ENCODE results near the gene CIT.
A peak's percentile ranks its signal among the peaks of the same experiment; 100 is the strongest.

Gene CIT

GRCh38 chr12:119705182-119705581 is 171.9 kb downstream of the CIT start:
- Histone ChIP-seq H3K27me3 (ENCODE audit: insufficient read depth, insufficient read length) (no peaks in the 10 kb centered on the region), H3K36me3 (ENCODE audit: insufficient read depth, insufficient read length, low read length) (peaks cover 58% of the 10 kb centered on the region), H3K4me3 (ENCODE audit: insufficient read length, low read depth) (no peak overlapping the region), H3K9me3 (ENCODE audit: insufficient read depth, low read length) (no peaks in the 10 kb centered on the region), H3K4me1 (ENCODE audit: insufficient read depth, insufficient read length) (peaks cover 7% of the 10 kb centered on the region), H3K9ac (ENCODE audit: insufficient read length, low read depth) (no peak overlapping the region)
- DNase-seq (ENCODE audit: low read depth, low spot score): no peak
- TF ChIP-seq ZNF274 (IDR thresholded peaks at IDR 0.05; ENCODE audit: low read depth, low read length): no peak
- TF ChIP-seq SUZ12 (IDR thresholded peaks at IDR 0.05; ENCODE audit: extremely low read depth, insufficient read depth, insufficient read length): no peak
- no peak for TF ChIP-seq YY1 (IDR thresholded peaks at IDR 0.05; ENCODE audit: insufficient read depth, insufficient read length)

DNA sequence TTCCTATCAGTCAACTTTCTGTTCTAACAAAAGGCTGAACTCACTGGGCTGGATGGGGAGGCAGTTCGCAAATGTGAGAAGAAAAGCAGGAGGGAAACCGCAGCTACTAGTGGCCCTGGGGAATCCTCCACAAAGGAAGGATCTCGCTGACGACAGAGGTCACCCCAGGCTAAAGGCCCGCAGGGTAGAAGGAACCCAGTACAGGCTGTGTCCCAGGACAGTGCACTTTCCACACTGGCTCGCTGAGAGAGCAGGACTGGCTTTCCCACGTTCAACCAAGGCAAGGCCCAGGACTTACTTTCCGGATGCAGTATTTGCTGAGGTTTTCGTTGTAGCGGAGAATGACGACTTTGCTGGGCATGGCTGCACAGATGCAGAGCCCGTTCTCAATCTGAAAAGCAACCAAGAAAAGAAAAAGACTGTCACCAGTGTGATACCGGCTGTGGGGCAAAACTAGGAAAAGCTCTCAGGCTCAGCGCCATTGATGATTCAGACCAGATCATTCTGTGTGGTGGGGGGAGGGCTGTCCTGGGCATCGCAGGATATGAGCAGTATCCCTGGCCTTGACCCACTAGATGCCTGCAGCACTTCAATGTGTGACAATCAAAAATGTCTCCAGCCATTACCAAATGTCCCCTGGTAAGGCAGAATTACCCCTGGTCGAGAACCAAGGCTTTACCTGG is 172.9 kb downstream of the CIT start:
- DNase-seq (ENCODE audit: low read depth, low spot score): no peak
- Histone ChIP-seq H3K9me3 (ENCODE audit: insufficient read depth, low read length) (no peaks in the 10 kb centered on the region), H3K27me3 (ENCODE audit: insufficient read depth, insufficient read length) (no peaks in the 10 kb centered on the region), H3K36me3 (ENCODE audit: insufficient read depth, insufficient read length, low read length) (peaks cover 59% of the 10 kb centered on the region), H3K4me3 (ENCODE audit: insufficient read length, low read depth) (no peak overlapping the region), H3K9ac (ENCODE audit: insufficient read length, low read depth) (peak overlapping the region; percentile 63), H3K4me1 (ENCODE audit: insufficient read depth, insufficient read length) (peaks cover 7% of the 10 kb centered on the region)
- TF ChIP-seq SUZ12 (IDR thresholded peaks at IDR 0.05; ENCODE audit: extremely low read depth, insufficient read depth, insufficient read length): no peak
- no peak for TF ChIP-seq YY1 (IDR thresholded peaks at IDR 0.05; ENCODE audit: insufficient read depth, insufficient read length)
- TF ChIP-seq ZNF274 (IDR thresholded peaks at IDR 0.05; ENCODE audit: low read depth, low read length): no peak

DNA sequence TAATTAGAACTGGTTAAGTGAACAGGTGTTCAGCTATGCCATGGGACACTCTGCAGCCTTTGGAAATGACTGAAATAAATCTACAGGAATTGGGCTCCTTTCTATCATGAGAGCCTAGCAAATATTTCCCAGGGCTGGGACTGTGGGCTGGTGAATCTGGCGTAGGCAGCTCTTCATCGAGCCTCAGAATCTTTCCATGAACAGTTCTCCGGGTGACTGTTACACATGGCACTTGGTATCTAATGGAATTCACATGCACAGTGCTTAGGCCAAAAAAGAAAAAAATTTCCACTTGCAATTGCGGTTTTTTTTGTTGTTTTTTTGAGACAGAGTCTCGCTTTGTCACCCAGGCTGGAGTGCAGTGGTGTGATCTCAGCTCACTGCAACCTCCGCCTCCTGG is 177.0 kb downstream of the CIT start:
- DNase-seq (ENCODE audit: low read depth, low spot score): no peak
- peaks cover 63% of the 10 kb centered on the region for H3K36me3 ChIP-seq (ENCODE audit: insufficient read depth, insufficient read length, low read length)
- H3K9me3 ChIP-seq (ENCODE audit: insufficient read depth, low read length): no peaks in the 10 kb centered on the region
- H3K9ac ChIP-seq (ENCODE audit: insufficient read length, low read depth): no peak overlapping the region
- no peak for TF ChIP-seq SUZ12 (IDR thresholded peaks at IDR 0.05; ENCODE audit: extremely low read depth, insufficient read depth, insufficient read length)
- TF ChIP-seq ZNF274 (IDR thresholded peaks at IDR 0.05; ENCODE audit: low read depth, low read length): no peak
- TF ChIP-seq YY1 (IDR thresholded peaks at IDR 0.05; ENCODE audit: insufficient read depth, insufficient read length): no peak
- no peak overlapping the region for H3K4me3 ChIP-seq (ENCODE audit: insufficient read length, low read depth)
- no peaks in the 10 kb centered on the region for H3K27me3 ChIP-seq (ENCODE audit: insufficient read depth, insufficient read length)
- peaks cover 10% of the 10 kb centered on the region for H3K4me1 ChIP-seq (ENCODE audit: insufficient read depth, insufficient read length)

DNA sequence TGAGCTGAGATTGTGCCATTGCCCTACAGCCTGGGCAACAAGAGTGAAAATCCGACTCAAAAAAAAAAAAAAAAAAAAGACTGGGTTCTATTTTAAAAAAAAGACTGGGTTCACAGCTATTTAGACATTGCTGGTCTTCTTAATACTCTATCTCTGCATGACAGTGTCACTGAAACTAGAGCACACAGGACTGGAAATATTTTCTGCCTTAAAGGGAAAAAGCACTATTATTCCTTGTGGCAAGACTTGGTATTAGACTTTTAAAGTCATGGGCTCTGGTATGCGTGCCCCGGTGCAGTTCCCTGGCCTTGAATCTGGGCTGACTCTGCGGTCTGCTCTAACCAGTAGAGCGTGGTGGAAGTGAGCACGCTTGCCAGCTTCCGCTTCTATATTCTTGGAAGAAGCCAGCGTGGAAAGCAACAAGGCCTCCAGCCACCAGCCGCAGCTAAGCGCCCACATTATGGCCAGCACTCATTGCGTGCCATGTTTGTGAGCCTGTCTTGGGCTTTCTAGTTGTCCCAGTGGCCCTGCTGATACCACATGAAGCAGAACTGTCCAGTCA is 177.8 kb downstream of the CIT start:
- peaks cover 6% of the 10 kb centered on the region for H3K4me1 ChIP-seq (ENCODE audit: insufficient read depth, insufficient read length)
- peaks cover 57% of the 10 kb centered on the region for H3K36me3 ChIP-seq (ENCODE audit: insufficient read depth, insufficient read length, low read length)
- no peaks in the 10 kb centered on the region for H3K27me3 ChIP-seq (ENCODE audit: insufficient read depth, insufficient read length)
- H3K9ac ChIP-seq (ENCODE audit: insufficient read length, low read depth): no peak overlapping the region
- no peak overlapping the region for H3K4me3 ChIP-seq (ENCODE audit: insufficient read length, low read depth)
- TF ChIP-seq YY1 (IDR thresholded peaks at IDR 0.05; ENCODE audit: insufficient read depth, insufficient read length) (no peak), ZNF274 (IDR thresholded peaks at IDR 0.05; ENCODE audit: low read depth, low read length) (no peak), SUZ12 (IDR thresholded peaks at IDR 0.05; ENCODE audit: extremely low read depth, insufficient read depth, insufficient read length) (no peak)
- H3K9me3 ChIP-seq (ENCODE audit: insufficient read depth, low read length): no peaks in the 10 kb centered on the region
- no peak for DNase-seq (ENCODE audit: low read depth, low spot score)

DNA sequence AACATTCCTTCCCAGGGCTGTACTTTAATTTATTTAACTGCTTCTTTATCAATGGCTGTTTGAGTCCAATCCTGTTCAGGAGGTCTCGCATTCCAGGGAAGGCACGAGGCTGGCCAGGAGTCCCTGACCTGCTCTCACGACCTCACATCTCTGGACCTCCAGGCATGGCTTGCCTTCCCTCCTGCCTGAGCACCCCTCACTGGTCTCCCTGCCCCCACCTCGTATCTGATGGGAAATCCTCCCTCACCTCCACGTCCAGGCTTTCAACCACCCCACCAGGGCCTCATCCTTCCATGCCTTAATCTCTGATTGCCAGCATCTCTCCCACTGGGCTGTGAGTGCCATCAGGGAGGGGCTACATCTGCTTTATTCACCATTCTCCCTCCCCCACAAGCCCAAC is 180.2 kb downstream of the CIT start:
- no peaks in the 10 kb centered on the region for H3K9me3 ChIP-seq (ENCODE audit: insufficient read depth, low read length)
- H3K4me3 ChIP-seq (ENCODE audit: insufficient read length, low read depth): no peak overlapping the region
- H3K27me3 ChIP-seq (ENCODE audit: insufficient read depth, insufficient read length): no peaks in the 10 kb centered on the region
- H3K36me3 ChIP-seq (ENCODE audit: insufficient read depth, insufficient read length, low read length): peaks cover 58% of the 10 kb centered on the region
- TF ChIP-seq YY1 (IDR thresholded peaks at IDR 0.05; ENCODE audit: insufficient read depth, insufficient read length): no peak
- no peak for TF ChIP-seq ZNF274 (IDR thresholded peaks at IDR 0.05; ENCODE audit: low read depth, low read length)
- no peak for TF ChIP-seq SUZ12 (IDR thresholded peaks at IDR 0.05; ENCODE audit: extremely low read depth, insufficient read depth, insufficient read length)
- no peak for DNase-seq (ENCODE audit: low read depth, low spot score)
- H3K9ac ChIP-seq (ENCODE audit: insufficient read length, low read depth): no peak overlapping the region
- peaks cover 3% of the 10 kb centered on the region for H3K4me1 ChIP-seq (ENCODE audit: insufficient read depth, insufficient read length)

- DNase-seq (ENCODE audit: low read depth, low spot score): no peak
- Histone ChIP-seq H3K4me1 (ENCODE audit: insufficient read depth, insufficient read length) (peaks cover 5% of the 10 kb centered on the region), H3K36me3 (ENCODE audit: insufficient read depth, insufficient read length, low read length) (peaks cover 52% of the 10 kb centered on the region), H3K9ac (ENCODE audit: insufficient read length, low read depth) (no peak overlapping the region), H3K4me3 (ENCODE audit: insufficient read length, low read depth) (no peak overlapping the region), H3K27me3 (ENCODE audit: insufficient read depth, insufficient read length) (no peaks in the 10 kb centered on the region), H3K9me3 (ENCODE audit: insufficient read depth, low read length) (no peaks in the 10 kb centered on the region)
- TF ChIP-seq SUZ12 (IDR thresholded peaks at IDR 0.05; ENCODE audit: extremely low read depth, insufficient read depth, insufficient read length) (no peak), ZNF274 (IDR thresholded peaks at IDR 0.05; ENCODE audit: low read depth, low read length) (no peak), YY1 (IDR thresholded peaks at IDR 0.05; ENCODE audit: insufficient read depth, insufficient read length) (no peak)
Measured at GRCh38 chr12:119695034-119695433, 182.1 kb downstream of the CIT start.

DNA sequence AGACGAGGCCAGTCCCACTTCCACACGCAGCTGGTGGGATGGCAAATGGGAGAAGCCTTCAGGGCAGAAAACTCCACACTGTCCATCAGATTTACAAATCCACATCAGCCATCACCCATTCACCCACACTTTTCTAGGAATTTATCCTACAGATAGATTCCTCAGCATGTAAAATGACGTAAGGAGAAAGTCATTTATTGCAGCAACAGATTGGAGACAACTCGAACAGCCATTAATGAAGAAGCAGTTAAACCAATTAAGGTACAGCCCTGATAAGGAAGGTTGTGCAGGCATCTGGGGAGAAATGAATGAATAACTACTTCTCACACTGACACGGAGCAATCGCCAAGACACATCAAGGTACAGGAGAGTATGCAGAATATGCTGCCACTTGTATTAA is 183.0 kb downstream of the CIT start:
- Histone ChIP-seq H3K27me3 (ENCODE audit: insufficient read depth, insufficient read length) (no peaks in the 10 kb centered on the region), H3K4me1 (ENCODE audit: insufficient read depth, insufficient read length) (peaks cover 5% of the 10 kb centered on the region), H3K36me3 (ENCODE audit: insufficient read depth, insufficient read length, low read length) (peaks cover 50% of the 10 kb centered on the region), H3K9ac (ENCODE audit: insufficient read length, low read depth) (no peak overlapping the region), H3K4me3 (ENCODE audit: insufficient read length, low read depth) (no peak overlapping the region), H3K9me3 (ENCODE audit: insufficient read depth, low read length) (no peaks in the 10 kb centered on the region)
- TF ChIP-seq ZNF274 (IDR thresholded peaks at IDR 0.05; ENCODE audit: low read depth, low read length): no peak
- no peak for TF ChIP-seq SUZ12 (IDR thresholded peaks at IDR 0.05; ENCODE audit: extremely low read depth, insufficient read depth, insufficient read length)
- TF ChIP-seq YY1 (IDR thresholded peaks at IDR 0.05; ENCODE audit: insufficient read depth, insufficient read length): no peak
- no peak for DNase-seq (ENCODE audit: low read depth, low spot score)
